ENCODE results near the gene PPP1R7. TPM values are rescaled to one million over a fixed set of nuclear protein-coding genes. Genes with fewer than 3 reads are reported as not detected.

The PPP1R7 gene
- polyA plus RNA-seq, 1 of the 3 experiments (the other 2 are of a cell fraction), result 56.9 TPM

GRCh38 chr2:241154915-241155314, 4.6 kb downstream of the PPP1R7 start:
- Histone ChIP-seq H3K9me2 (no peaks in the 10 kb centered on the region), H3K27ac (ENCODE audit: low read depth in 2 of 2, low read length in 1 of 2) (no peak overlapping the region), H3K4me1 (ENCODE audit: control insufficient read depth in 1 of 2, insufficient read depth in 2 of 2, low read depth in 1 of 2, low read length in 1 of 2) (peaks cover 0 to 8% of the 10 kb centered on the region in 2 experiments; a peak in 2 of 4 replicates), H3K9me3 (no peaks in the 10 kb centered on the region), H3K79me2 (ENCODE audit: insufficient read depth) (peaks cover 18% of the 10 kb centered on the region; the same call in 1 of the 2 replicates), H3K36me3 (replicated peaks in 1 of 2; ENCODE audit: control insufficient read depth in 1 of 2, insufficient read depth in 2 of 2, low read length in 1 of 2) (peaks cover 0 to 25% of the 10 kb centered on the region in 2 experiments), H4K20me1 (ENCODE audit: insufficient read depth) (no peaks in the 10 kb centered on the region), H3K4me2 (no peak overlapping the region), H3K4me3 (ENCODE audit: low read depth in 2 of 2, low read length in 1 of 2) (no peak overlapping the region), H3F3A (replicated peaks; ENCODE audit: insufficient read depth) (no peaks in the 10 kb centered on the region), H3K27me3 (ENCODE audit: insufficient read depth) (no peaks in the 10 kb centered on the region), H3K9ac (no peak overlapping the region), H2AFZ (ENCODE audit: low read depth) (no peak overlapping the region)
- CTCF ChIA-PET, result no interaction called here
- TF ChIP-seq USF1 (IDR thresholded peaks at IDR 0.05; ENCODE audit: borderline replicate concordance, low read depth) (no peak), EP300 (IDR thresholded peaks at IDR 0.05; ENCODE audit: borderline replicate concordance in 1 of 2, low read depth in 1 of 2, low read length in 1 of 2) (no peak), RXRA (IDR thresholded peaks at IDR 0.05; ENCODE audit: borderline replicate concordance, low read depth) (no peak), EZH2phosphoT487 (IDR thresholded peaks at IDR 0.05; ENCODE audit: borderline replicate concordance, low read depth) (no peak), MXI1 (IDR thresholded peaks at IDR 0.05; ENCODE audit: low read depth, low read length) (no peak), REST (IDR thresholded peaks at IDR 0.05; ENCODE audit: low read depth, low read length) (no peak), TEAD4 (IDR thresholded peaks at IDR 0.05; ENCODE audit: borderline replicate concordance, insufficient read depth) (no peak), JUND (IDR thresholded peaks at IDR 0.05) (no peak), FOSL2 (IDR thresholded peaks at IDR 0.05; ENCODE audit: borderline replicate concordance, low read depth) (no peak)
- 95% methylated on average over 4 of the region's 4 CpGs for WGBS (ENCODE audit: low lambda C conversion rate)
- POLR2A ChIA-PET, result no interaction called here
- no peak for DNase-seq

- Histone ChIP-seq H3K4me1 (ENCODE audit: control insufficient read depth in 1 of 2, insufficient read depth in 2 of 2, low read depth in 1 of 2, low read length in 1 of 2) (peaks cover 0 to 5% of the 10 kb centered on the region in 2 experiments; a peak in 2 of 4 replicates), H3K27ac (ENCODE audit: low read depth in 2 of 2, low read length in 1 of 2) (no peak overlapping the region), H3K79me2 (ENCODE audit: insufficient read depth) (peaks cover 13% of the 10 kb centered on the region; the same call in 1 of the 2 replicates), H3K9ac (no peak overlapping the region), H3K9me3 (no peaks in the 10 kb centered on the region), H3K27me3 (ENCODE audit: insufficient read depth) (no peaks in the 10 kb centered on the region), H2AFZ (ENCODE audit: low read depth) (no peak overlapping the region), H3K4me3 (ENCODE audit: low read depth in 2 of 2, low read length in 1 of 2) (no peak overlapping the region), H3K4me2 (no peak overlapping the region), H3K36me3 (replicated peaks in 1 of 2; ENCODE audit: control insufficient read depth in 1 of 2, insufficient read depth in 2 of 2, low read length in 1 of 2) (peaks cover 0 to 29% of the 10 kb centered on the region in 2 experiments), H3K9me2 (no peaks in the 10 kb centered on the region), H3F3A (replicated peaks; ENCODE audit: insufficient read depth) (no peaks in the 10 kb centered on the region), H4K20me1 (ENCODE audit: insufficient read depth) (no peaks in the 10 kb centered on the region)
- WGBS (ENCODE audit: low lambda C conversion rate), result 100% methylated on average over 1 of the region's 1 CpG
- DNase-seq, result no peak
- ChIA-PET POLR2A (no interaction called here), CTCF (no interaction called here)
- TF ChIP-seq YY1 (IDR thresholded peaks at IDR 0.05; ENCODE audit: low read depth), result no peak
- no peak for TF ChIP-seq FOXM1 (IDR thresholded peaks at IDR 0.05; ENCODE audit: low read depth)
- TF ChIP-seq IRF3 (IDR thresholded peaks at IDR 0.05; ENCODE audit: low read depth, low read length), result no peak
- TF ChIP-seq SMC3 (IDR thresholded peaks at IDR 0.05; ENCODE audit: low read depth, low read length), result no peak
- no peak for TF ChIP-seq NRF1 (IDR thresholded peaks at IDR 0.05; ENCODE audit: low read depth, low read length)
- TF ChIP-seq GABPA (IDR thresholded peaks at IDR 0.05; ENCODE audit: low read depth), result no peak
- TF ChIP-seq RAD21 (IDR thresholded peaks at IDR 0.05; ENCODE audit: low read length), result no peak
- TF ChIP-seq MAX (IDR thresholded peaks at IDR 0.05; ENCODE audit: low read depth), result no peak
- TF ChIP-seq USF1 (IDR thresholded peaks at IDR 0.05; ENCODE audit: borderline replicate concordance, low read depth), result no peak
- TF ChIP-seq RCOR1 (IDR thresholded peaks at IDR 0.05; ENCODE audit: low read length), result no peak
- TF ChIP-seq MEF2A (IDR thresholded peaks at IDR 0.05; ENCODE audit: borderline replicate concordance, low read depth), result no peak
- TF ChIP-seq RXRA (IDR thresholded peaks at IDR 0.05; ENCODE audit: borderline replicate concordance, low read depth), result no peak
- no peak for TF ChIP-seq PBX3 (IDR thresholded peaks at IDR 0.05)
- no peak for TF ChIP-seq TAF1 (IDR thresholded peaks at IDR 0.05; ENCODE audit: borderline replicate concordance, low read depth, low read length)
- no peak for TF ChIP-seq RFX5 (IDR thresholded peaks at IDR 0.05; ENCODE audit: low read length)
Observed at GRCh38 chr2:241155936-241156335, 5.7 kb downstream of the PPP1R7 start.
